Superior temporal gyrus (tissue), 1 donor: Measurements from ENCODE around the gene ZNF608.

Source experiments
- DNase-seq: peaks from one replicate; pipeline ENCODE4 v3.0.0-alpha.2; 2016; ENCODE audit errors: extremely low spot score

The ZNF608 gene, protein sequence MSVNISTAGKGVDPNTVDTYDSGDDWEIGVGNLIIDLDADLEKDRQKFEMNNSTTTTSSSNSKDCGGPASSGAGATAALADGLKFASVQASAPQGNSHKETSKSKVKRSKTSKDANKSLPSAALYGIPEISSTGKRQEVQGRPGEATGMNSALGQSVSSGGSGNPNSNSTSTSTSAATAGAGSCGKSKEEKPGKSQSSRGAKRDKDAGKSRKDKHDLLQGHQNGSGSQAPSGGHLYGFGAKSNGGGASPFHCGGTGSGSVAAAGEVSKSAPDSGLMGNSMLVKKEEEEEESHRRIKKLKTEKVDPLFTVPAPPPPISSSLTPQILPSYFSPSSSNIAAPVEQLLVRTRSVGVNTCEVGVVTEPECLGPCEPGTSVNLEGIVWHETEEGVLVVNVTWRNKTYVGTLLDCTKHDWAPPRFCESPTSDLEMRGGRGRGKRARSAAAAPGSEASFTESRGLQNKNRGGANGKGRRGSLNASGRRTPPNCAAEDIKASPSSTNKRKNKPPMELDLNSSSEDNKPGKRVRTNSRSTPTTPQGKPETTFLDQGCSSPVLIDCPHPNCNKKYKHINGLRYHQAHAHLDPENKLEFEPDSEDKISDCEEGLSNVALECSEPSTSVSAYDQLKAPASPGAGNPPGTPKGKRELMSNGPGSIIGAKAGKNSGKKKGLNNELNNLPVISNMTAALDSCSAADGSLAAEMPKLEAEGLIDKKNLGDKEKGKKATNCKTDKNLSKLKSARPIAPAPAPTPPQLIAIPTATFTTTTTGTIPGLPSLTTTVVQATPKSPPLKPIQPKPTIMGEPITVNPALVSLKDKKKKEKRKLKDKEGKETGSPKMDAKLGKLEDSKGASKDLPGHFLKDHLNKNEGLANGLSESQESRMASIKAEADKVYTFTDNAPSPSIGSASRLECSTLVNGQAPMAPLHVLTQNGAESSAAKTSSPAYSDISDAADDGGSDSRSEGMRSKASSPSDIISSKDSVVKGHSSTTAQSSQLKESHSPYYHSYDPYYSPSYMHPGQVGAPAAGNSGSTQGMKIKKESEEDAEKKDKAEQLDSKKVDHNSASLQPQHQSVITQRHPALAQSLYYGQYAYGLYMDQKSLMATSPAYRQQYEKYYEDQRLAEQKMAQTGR (N-terminal part only)

DNA sequence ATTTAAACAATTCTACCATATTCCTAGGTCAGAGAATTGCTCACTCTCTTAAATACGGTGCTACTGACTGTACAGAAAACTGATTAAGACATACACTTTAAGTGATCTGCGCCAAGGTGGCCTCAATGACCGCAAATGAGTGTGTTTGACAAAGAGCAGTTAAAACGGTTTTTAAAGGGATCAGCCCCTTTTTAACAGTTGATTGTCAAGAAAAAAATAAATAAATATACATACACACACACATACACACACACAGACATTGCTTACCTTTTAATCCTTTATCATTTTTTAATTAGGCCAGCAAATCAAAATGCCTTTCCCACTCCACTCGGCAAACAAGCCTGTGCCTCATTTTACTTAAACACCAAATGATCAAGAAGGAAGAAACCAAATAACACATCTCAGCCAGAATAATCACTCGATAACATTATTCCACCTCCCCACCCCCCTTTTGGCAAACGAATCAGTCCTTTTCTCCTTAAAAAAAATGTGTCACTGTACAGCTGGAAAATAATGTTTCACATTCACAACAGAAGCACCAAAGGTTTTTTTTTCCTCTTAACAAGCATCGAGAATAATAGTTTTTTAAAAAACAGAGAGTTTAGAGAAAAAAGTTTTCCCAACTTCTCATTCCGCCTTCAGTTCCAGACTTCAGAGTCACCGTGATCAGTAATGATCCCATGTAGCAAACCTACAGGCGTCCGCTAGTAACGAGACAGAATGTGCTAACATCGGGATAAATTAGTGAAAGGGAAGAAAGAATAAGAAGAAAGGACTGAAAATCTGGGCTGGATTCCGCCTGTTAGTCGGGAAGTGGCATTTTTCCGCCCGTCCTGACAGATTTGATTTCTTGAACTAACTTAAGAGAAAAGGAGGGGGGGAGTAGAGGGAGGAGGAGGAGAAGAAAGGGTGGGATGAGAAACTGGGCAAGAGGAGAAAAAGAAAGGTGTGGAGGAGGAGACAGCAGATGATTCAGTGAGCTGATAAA, at the start of gene ZNF608:
TSS of gene ZNF608 (minus strand) at position 712 of the 988 bp plus-strand sequence. CDS start 1,650 bp downstream, outside the sequence.
- peak; percentile 90 for DNase-seq

DNA sequence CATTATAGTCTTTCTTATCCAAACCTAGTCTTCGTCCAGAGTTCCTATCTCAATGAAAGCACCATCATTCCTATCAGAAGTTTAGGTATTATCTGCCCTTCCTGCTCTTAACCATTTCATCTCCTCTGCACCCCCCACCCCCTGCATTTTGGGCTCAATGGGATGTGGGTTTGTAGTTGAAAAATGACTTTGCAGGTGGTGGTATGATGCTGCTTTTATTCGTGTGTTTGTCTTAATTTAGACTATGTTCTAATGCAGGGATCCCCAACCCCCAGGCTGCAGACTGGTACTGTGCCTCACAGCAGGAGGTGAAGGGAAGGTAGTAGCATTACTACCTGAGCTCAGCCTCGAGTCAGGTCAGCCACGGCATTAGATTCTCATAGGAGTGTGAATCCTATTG, 49.4 kb upstream of the ZNF608 start:
- no peak for DNase-seq

DNA sequence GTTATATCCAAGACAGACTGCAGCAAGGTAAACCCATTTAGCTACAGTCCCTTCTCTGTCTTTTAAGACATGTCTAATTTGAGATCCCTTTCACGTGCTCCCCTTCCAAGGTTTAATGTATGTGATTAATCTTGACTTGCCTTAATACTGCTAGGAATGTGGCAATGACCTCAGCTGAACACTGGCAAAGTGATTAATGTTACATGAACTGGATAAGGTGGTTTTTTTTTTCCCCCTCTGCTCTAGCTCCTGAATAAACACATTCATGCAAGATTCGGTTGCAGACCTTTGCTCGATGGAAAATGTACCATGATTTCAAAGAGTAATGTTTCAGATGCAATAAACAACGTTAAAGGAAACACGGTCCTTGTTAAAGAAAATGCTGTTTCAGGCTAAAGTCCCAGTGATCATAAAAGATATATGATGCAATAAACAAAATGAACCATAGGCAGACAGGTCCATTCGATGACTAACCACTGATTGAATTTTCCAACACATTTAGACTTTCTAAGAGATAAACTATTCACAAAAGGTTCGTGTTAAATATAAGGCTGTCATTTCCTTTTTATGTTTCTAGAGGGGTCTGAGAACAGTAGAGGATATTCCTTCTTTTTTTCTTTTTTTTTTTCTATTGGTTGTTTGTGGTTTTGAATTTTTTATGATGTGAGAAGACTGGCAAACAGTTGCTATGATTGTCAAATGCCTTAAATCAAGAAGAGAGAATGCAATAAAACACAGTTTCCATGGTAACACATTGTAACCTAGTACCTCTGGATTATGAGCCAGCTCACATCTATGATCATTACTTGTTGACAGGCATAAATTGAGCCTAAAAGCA, 44.7 kb upstream of the ZNF608 start:
- no peak for DNase-seq

DNA sequence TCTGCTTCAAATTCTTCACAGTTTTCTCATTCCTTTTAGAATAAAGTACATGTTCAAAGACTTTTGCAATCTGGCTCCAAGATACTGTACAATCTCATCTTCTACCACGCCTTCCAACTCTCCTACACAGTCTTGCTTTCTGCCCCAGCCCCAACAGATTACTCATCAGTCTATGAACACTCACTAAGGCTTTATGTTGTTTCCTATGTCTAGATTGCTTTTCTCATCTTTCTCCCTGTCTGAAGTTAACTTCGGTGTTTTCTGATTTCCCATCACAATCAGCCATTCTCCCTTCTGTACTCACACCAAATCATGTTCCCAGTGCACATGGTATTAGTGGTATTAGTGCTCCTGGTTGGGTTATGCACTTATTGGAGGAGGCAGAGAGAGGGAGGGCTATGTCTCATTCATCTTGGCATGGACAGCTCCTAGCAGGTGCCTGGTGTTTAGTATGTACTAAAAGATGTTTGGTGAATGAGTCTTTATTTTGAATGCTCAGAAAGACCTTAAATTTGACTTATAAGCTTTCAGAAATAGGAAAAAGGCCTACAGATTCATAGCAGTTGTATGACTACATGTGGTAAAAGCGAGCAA, 44.0 kb upstream of the ZNF608 start:
- DNase-seq: no peak

DNA sequence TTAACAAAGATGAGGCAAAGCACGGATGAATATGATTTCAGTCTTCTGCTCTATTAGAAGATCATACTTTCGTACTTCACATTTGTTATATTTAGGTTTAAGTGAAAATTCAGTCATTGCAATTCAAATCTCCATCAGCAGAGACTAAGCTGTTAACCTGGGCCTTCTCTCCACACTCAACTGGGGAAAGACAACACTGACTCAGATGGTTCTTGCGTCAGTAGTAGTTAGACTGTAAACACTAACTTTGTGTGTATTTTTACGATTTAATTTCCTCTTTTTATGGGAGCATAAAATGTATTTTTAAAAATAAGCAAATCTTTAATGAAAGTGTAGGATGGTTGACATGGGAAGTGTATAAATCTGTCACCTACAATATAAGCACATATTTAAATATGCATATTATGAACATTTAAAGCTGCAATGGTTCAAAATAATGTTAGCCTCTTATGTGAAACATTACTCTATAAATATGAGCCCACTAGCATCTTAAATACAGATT, 42.7 kb upstream of the ZNF608 start:
- no peak for DNase-seq

DNA sequence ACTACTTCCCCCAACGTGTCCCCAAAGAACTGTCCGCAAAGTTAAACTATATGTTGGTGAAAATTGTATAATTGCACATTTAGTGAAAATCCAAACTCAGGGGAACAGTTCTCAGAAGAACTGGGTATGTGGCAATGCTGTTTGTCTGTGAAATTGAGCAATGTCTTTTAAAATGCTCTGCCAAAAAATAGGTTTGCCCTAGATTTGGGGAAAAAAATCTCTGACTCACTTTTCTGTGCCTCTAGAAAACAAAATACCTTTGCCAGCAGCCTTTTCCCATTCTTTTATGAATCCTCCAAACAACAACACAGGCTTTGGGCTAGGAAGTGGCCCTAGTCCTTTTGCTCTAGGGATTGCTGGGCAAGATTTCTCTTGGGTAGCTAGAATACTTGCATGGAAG, 37.4 kb upstream of the ZNF608 start:
- peak; percentile 56 for DNase-seq

DNA sequence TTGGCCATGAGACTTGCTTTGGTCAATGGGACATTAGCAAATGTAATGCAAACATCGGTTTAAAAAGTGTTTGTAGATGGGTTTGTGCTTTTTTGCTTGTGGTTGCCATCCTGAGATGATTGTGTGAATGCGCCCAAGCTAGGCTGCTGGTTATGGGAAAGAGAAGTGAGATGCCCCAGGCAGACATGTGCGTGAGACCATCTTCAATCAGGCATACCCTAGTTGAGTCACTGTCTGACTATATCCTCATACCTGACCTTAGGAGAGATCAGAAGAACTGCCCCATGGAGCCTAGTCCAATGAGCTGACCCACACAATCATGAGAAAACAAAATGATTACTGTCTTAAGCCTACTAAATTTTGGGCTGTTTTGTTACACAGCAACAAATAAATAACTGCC, 36.8 kb upstream of the ZNF608 start:
- DNase-seq: no peak

DNA sequence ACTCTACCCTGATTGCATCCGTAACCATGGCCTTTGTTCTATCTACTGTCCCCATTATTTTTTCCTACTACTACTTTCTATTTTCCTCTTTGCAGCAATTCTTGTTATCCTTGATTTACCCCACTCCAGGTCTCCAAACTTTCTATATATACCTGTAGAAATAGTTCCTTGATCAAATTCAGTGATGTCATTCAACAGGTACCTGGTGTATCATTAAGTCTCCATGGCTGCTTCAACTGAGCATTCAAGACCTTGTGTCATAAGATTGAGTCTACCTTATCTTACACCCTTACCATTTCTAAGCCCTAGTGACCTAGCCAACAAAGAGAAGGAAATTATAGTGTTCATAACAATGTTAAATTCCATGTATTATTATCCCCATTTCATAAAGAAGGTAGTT, 35.8 kb upstream of the ZNF608 start:
- no peak for DNase-seq

DNA sequence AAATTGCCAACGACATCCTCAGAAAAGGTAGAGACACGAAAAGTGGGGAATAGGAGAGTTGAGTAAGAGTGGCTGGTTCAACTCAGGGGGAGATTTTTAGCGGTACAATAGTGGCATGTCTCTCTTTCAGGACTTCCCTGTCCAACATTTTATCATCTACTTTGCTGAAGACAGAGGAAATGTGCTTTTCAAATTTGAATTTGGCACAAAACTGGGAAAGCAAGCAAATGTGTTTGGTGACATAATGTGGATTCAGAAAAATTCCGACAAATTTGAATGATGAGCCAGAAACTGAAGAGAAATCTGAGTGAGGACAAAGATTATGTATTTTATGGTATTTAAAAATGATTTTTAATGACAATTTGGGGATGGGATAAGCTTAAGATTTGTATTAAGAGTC, 33.6 kb upstream of the ZNF608 start:
- no peak for DNase-seq

DNA sequence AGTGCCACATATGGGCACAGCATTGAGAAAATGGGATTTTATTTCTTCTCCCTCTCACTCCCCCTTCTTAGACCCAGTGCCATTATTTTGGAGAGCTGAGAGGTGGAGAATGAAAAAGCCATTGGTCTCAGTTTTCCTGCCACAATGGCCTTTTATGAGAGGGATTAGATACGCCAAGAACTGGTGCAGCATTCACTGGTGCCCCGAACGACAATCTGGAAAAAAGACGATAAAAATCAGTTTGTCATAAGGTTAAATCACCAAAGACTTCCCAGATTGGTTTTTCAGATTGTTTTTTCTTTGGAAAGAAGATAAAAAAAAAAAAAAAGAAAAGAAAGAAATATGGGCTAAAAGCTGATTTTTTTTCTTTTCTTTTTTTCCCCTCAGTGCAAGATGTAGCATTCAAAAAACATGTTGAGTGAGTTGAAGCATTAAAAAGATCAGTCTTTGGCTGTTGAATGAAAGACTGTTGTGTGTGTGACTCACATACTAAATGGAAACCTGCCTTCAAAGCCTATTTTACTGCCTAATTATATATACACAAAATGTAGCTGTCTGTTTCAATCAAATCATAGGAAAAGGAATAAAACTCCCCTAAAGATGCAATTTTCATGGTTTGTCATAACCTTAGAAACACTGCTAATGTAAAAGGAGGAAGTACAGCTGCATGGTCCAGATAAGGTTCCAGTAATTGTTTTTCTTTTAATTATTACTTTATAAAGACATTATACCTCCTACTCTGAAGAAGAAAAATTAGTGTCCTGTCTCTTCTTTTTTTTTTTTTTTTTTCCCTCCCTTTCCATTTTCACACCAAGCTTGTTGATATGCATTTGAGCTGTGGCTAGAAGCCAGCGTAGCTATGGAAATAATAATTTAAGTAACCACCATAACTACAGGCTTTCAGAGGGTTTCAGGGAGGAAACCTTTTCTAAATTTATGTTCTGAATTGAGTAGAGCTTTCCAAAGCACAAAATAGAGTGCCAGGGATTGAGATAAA, 27.2 kb upstream of the ZNF608 start:
- DNase-seq: peak; percentile 81

DNA sequence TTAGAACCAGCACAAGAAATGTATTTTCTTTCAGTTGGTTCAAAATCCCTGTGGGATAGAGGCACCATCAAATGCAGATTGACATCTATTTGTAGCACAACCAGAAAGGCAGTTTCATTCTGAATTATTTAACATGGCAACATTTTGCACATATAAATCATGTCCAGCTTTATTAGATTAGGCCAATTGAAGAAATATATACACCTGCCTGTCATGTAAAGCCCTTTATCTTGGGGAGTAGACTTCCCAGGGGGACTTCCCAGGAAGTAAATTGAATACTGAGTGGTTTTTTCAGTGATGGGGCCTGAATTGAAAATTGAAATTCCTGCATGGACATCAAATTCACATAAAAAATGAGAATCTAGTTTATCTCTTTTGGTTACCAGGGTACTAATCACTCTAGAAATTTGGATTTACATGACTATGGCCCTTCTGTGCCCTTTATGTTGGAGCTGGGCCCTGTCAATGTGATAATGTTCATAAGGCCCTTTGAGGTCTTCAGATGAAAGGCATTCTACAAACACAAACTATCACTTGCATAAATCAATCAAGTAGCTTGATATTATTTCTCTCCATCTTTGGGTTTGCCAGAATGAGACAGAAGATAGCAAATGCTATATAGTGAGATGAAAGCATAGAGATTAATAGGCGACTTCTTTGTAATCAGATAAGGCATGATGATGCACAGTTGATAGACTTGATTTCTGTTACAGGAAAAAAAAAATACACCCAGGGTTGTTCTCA, 26.2 kb upstream of the ZNF608 start:
- no peak for DNase-seq

DNA sequence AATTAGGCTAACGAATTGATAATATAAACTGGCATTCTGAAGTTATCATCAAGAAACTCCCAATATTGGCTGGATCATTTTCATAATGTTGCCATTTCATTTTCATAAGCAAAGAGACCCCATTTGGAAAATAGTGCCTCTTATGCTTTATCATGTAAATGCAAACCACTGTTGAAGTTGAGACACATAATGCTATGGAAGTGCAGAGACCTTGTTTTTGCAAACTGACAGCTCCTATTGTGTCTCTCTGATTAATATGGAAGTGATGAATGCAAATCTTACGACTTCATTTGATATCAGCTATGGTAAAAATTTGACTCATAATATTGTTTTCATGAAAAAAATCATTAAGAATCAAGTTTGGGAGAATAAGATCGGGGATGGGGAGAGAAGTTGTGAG, 25.3 kb upstream of the ZNF608 start:
- DNase-seq: no peak

DNA sequence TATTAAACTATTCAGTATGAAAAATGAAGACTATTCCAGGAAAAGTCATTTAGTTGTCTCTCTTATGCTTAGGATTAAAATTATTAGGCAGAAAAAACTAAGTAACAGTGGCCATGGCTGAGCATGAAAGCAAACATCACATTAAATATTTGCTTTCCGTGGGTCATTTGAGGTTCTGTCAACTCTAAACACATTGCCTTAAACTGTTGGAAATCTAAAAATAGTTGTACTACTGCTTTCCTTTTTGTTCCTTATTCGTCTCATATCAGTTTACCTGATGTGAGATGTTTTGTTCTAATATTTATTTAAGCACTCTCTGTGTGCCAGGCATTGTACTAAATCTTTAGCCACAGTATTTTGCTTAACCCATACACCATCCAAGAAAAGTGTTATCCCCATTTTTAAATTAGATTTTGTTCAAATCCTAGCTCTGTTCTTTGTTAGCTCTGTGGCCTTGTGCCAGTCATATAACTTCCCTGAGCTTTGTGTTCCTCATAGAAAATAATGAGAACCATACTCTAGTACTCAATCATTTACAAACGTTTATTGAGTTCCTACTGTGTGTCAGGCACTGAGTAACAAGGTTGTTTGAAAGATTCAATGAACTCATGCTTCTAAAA, 18.7 kb upstream of the ZNF608 start:
- DNase-seq: no peak

DNA sequence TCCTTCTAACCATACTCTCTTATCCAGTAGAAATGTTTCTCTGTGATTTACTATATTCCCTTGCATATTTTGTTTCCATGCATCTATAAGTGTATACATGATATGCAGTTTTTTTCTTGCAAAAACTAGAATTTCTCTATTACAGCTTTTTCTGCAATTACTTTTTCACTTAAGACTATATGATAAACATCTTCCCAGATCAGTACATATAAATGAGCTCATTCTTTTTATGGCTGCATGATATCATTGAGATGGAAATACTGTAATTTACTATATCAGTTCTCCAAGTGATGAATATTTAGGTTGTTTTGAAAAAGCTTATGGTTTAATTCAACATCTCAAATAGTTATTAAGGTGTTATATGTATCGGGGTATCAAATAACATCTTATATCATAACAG, 18.1 kb upstream of the ZNF608 start:
- no peak for DNase-seq

DNA sequence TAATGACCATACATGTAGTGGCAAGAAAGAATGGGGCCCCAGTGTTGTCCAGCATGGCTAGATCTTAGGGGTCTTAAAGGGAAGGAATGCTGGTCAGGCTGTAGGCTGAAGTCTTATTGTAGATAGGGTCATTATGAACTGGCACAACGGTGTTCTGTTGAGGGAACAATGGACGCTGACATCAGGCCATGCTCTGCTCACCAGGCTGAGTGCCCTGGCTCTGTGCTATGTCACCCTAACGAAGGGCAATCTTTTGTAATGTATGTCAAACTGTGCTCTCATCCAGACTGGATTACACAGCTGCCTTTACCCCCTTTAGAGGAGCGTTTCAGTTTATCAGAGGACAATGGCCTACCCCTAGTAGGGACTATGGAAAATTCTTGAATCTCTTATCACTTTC, 14.6 kb upstream of the ZNF608 start:
- DNase-seq: peak; percentile 75

DNA sequence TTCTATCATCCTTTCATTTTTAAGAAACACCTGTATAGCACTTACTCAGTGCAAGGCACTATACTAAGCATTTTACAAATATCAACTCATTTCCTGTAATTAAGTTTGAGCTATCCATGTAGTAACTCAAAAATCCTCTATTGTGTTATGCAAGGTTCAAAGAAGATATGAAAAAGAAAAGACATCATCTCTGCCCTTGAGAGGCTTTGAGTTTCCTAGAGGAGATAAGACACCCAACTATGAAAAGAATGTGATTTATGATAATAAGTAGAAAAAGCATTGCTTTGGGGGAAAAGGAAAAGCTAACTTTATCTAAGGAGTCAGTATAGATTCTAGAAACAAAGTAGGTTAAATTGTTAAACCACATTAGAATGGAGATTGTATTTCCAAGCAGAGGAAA, 14.2 kb upstream of the ZNF608 start:
- no peak for DNase-seq

DNA sequence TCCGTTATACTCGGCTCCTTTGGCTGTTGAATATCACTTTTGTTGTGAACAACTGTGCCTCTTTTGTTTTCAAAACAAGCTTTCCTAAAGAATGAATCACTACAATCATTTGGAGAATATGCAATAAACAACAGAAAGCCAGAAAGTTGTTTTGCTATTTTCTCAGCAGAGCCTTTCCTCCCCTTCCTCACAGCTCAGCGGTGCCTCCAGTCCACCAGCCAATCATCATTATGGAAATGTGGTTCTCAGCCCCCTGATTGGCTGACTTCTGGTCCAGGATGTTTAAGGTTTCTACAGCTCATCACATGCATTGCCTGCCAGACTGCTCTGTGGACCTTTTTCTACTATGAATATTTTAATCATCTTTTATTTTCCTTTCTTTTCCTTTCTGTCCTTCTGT, 9.1 kb upstream of the ZNF608 start:
- DNase-seq: peak; percentile 87
